HG02798 (cell line): ENCODE results near the gene UBE2K.
"Not testable (repeated sequence)": the region's sequence is repeated elsewhere in the genome, so short reads cannot be mapped to it uniquely, and the experiment has no call there.

Experiments used
- ATAC-seq: cut with Tn5 transposase; IDR thresholded peaks from one replicate; pipeline ENCODE4 v1.9.1; 2021; ENCODE audit warnings: mild to moderate bottlenecking; ENCODE audit not compliant: unreplicated experiment, poor library complexity

Gene UBE2K

DNA sequence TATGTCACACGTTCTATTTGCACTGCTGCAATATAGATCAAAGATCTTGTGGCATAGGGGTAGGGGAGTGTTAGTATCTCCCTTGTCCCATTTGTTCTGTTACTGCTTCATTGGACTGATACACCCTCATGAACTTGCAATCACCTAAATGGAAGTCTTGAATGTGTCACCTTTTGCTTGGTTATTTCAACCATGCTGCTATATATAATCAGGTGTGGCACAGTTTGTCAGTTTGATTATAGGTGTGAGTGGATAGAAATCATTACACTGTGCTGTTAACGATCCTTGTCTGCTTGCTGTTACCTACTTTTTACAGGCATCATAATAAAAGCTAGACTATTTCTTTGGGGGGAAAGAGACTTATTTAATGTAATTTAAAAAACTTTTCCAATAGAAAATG, 84.1 kb downstream of the UBE2K start:
- not testable (repeated sequence) for ATAC-seq

DNA sequence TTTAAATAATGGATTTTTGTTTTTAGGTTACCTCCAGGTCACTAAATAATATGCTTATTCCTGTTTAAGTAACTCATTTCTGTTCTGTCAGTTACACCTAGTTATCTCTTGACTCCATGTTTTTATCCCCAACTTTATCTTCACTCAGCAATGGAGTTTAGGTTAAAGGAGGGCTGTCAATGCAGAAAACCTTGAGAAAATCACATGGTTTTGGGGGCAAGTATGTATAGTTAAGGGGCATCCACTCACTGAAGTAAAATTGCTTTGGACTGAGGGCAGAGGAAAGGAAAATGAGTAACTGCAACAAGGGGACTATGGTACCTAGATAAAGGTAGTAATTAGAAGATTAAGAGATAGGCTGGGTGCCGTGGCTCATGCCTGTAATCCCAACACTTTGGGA, 87.1 kb downstream of the UBE2K start:
- ATAC-seq = no peak

DNA sequence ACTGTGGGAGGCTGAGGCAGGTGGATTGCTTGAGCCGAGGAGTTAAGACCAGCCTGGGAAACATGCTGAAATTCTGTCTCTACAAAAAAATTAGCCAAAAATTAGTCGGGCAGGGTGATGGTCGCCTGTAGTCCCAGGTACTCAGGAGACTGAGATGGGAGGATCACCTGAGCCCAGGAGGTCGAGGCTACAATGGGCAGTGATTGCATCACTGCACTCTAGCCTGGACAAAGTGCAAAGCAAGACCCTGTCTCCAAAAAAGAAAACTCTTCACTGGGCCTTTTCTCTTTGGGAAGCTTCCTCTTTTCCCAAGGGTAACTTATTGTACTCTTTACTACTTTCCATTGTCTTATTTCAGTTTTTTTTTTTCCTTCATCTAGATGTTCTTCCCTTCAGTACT, 88.9 kb downstream of the UBE2K start:
- ATAC-seq = no peak

DNA sequence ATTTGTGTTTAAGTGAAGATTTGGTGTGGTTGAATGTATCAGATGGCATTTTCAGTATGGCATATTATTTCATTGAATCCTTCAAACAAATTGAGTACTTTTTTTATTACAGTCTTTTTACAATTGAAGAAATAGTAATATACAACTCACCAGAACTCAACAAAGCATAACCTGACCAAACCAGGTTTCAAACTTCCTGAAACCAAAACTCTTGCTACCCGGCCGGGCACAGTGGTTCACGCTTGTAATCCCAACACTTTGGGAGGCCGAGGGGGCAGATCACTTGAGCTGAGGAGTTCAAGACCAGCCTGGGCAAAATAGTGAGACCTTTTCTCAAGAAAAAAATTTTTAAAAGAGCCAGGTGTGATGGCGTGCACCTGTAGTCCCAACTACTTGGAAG, 94.2 kb downstream of the UBE2K start:
- no peak for ATAC-seq

DNA sequence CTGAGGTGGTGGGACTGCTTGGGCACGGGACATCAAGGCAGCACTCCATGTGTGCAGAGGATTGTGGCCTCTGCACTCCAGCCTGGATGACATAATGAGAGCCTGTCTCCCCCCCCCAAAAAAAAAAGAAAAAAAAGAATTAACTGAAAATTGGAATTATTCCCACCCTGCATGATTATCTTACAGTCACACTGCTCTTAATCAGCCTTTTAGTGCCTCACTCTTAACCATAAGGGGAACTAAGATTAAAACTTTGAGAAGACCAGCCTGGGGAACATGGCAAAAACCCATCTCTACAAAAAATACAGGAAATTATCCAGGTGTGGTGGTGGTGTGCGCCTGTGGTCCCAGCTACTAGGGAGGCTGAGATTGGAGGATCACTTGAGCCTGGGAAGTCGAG, 94.6 kb downstream of the UBE2K start:
- no peak for ATAC-seq

DNA sequence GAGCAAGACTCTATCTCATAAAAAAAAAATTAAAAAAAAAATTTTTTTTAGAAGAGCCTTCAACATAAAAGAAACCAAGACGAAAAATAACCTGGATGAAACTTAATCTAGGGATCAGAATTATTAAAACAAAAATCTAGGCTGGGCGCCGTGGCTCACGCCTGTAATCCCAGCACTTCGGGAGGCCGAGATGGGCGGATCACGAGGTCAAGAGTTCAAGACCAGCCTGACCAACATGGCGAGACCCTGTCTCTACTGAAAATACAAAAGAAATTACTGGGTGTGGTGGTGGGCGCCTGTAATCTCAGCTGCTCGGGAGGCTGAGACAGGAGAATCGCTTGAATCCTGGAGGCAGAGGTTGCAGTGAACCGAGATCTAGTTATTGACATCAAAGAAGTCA, 95.0 kb downstream of the UBE2K start:
- ATAC-seq = not testable (repeated sequence)

DNA sequence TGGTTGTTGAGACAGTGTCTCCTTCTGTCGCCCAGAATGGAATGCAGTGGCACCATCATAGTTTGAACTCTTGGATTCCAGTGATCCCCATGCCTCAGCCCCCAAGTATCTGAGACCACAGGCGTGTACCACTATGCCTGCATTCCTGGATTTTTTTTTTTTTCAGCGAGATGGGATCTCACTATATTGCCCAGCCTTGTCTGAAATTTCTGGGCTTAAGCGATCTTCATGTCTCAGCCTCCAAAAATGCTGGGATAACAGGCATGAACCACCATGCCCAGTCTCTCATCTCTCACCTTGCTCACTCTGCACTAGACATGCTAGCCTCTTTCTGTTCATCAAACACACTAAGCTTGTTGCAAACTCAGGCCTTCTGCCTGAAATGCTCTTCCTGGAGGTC, 104.1 kb downstream of the UBE2K start:
- ATAC-seq = no peak

DNA sequence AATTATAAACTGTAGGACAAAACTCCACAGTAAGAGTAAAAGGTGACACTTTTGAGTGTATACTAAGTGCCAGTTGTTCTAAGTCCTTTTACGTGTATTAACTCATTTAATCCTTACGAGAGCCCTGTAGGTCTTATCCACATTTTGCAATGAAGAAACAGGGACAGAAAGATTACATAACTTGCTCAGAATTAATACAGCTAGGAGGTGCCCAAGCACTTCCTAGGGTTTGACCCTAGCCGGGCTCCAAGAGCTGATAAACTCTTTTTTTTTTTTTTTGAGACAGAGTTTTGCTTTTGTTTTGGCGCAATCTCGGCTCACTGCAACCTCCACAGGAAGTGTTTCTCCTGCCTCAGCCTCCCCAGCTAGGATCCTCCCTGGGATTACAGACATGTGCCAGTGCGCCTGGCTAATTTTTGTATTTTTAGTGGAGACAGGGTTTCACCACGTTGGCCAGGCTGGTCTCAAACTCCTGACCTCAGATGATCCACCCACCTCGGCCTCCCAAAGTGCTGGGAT, 110.4 kb downstream of the UBE2K start:
- no peak for ATAC-seq

DNA sequence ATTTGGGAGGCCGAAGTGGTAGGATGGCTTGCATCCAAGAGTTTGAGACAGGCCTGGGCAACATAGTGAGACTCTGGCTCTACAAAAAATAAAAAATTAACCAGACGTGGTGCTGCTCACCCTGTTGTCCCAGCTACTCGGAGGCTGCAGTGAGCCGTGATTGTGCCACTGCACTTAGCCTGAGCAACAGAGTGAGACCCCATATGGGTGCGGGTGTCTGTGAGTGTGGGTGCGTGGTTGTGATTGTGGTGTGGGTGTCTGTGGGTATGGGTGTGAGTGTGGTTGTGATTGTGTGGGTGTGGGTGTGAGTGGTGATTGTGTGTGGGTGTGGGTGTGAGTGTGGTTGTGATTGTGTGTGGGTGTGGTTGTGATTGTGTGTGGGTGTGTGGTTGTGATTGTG, 114.6 kb downstream of the UBE2K start:
- no peak for ATAC-seq

DNA sequence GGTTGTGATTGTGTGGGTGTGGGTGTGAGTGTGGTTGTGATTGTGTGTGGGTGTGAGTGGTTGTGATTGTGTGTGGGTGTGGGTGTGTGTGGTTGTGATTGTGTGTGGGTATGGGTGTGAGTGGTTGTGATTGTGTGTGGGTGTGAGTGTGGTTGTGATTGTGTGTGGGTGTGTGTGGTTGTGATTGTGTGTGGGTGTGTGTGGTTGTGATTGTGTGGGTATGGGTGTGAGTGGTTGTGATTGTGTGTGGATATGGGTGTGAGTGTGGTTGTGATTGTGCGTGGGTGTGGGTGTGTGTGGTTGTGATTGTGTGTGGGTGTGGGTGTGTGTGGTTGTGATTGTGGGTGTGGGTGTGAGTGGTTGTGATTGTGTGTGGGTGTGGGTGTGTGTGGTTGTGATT, 115.1 kb downstream of the UBE2K start:
- ATAC-seq = not testable (repeated sequence)

DNA sequence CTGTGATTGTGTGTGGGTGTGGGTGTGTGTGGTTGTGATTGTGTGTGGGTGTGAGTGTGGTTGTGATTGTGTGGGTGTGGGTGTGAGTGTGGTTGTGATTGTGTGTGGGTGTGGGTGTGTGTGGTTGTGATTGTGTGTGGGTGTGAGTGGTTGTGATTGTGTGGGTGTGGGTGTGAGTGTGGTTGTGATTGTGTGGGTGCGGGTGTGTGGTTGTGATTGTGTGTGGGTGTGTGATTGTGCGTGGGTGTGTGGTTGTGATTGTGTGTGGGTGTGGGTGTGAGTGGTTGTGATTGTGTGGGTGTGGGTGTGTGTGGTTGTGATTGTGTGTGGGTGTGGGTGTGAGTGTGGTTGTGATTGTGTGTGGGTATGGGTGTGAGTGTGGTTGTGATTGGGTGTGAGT, 115.8 kb downstream of the UBE2K start:
- not testable (repeated sequence) for ATAC-seq

DNA sequence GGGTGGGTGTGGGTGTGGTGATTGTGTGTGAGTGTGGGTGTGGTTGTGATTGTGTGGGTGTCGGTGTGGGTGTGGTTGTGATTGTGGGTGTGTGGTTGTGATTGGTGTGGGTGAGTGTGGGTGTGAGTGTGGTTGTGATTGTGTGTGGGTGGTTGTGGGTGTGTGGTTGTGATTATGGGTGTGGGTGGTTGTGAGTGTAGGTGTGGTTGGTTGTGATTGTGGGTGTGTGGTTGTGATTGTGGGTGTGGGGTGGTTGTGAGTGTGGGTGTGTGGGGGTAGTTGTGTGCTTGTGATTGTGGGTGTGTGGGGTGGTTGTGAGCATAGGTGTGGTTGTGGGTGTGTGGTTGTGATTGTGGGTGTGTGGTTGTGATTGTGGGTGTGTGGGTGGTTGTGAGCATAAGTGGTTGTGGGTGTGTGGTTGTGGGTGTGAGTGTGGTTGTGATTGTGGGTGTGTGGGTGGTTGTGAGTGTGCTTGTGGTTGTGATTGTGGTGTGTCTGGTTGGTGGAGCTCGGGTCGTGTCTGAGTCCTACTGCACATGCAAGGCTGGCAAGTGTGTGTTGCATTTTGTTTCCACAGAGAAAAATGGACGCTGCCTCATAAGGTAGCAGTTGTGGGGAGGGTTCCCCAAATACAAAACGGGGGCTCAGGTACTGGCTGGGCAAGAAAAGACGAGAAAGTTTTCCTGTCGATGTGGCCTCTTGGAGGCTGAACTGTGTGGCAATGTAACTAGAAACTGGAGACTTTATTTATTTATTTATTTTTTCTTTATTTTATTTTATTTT, 116.7 kb downstream of the UBE2K start:
- no peak for ATAC-seq

DNA sequence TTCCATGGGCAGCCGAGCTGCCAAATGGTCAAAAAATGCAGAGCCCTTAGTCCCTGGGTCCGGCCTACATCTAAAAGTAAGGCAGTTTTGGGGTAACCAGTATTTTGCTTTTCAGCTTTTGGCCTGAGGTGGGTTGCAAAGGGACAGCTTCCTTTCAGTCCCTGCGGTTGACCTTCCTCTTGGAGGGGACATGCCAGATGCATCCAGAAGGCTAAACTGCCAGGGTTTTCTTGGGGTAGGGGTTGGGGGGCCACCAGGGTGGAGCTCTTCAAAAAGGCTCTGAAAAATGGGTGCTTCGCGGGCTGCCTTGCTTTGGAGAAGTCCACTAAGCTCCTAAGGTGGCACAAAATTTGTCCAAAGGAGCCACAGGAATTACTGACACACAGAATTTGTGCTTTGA, 120.7 kb downstream of the UBE2K start:
- ATAC-seq = no peak

DNA sequence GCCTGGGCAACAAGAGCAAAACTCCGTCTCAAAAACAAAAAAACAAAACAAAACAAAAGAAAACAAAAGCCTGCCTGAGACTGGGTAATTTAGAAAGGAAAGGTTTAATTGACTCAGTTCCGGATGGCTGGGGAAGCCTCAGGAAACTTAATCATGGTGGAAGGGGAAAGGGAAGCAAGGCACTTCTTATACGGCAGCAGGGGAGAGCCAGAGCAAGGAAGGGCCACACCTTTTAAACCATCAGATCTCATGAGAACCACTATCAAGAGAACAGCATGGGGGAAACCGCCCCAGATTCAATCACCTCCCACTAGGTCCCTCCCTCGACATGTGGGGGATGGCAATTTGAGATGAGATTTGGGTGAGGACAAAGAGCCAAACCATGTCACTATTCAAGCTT, 122.2 kb downstream of the UBE2K start:
- no peak for ATAC-seq

DNA sequence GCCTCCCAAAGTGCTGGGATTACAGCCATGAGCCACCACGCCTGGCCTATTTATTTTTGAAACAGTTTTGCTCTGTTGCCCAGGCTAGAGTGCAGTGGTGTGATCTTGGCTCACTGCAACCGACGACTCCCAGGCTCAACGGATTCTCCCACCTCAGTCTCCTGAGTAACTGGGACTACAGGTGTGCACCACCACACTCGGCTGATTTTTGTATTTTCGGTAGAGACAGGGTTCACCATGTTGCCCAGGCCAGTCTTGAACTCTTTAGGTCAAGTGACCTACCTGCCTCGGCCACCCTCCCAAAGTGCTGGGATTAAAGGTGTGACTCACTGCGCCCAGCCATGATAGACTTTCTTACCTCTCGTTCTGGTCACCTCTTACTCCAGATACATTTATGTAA, 124.0 kb downstream of the UBE2K start:
- no peak for ATAC-seq

DNA sequence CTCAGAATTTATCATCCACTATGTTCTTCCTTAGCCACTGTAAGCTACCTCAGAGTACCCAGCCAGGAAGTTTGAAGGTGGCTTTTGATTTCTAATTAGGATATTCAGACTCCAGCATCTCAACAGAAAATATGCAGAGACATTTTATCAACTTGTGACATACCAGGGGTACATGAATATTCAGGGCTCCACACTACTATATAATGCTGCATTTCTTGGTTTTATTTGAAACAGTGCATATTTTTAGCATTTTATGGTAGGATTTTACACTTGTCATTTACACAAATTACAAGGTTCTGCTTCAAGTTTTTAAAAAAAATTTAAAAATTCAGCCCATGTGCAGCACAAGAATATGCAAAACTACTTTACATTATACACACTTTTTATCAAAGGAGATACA, 124.7 kb downstream of the UBE2K start:
- ATAC-seq = no peak

DNA sequence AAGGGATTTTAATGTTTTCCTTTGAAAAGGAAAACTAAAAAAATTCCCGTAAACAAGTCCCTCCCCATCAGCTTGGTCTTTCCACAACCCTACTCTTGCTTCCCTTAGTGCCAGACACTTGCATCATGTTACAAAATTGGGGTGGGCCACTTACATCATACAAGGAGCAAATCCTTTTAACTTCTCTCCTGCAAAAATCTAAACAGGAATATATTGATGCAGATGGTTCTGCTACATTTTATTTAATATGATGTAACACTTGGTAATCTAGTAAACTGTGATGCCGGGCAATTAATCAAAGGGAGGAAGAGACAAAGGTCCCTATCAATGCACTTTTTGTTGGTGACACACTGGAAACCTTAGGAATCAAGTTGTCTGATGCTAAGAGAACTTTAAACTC, 125.3 kb downstream of the UBE2K start:
- ATAC-seq = no peak

DNA sequence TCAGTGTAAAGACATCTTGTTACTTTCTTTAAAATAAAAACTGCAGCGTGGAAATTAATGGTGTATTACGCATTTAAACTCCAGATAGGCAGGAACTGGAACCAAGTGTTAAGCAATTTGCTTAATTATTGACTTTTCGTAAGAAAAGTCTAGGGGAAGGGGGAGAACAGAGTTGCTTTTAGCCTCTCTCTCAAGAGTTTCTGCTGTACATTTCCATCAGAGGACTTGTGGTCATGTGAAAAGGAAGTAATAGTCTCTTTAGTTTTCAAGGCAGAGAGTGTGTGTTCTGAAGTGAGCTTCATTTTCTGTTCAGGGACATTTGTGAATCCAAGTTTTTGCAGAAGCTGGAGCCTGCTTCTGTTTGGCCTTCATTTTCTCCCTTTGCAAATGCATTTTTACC, 127.2 kb downstream of the UBE2K start:
- ATAC-seq = no peak

DNA sequence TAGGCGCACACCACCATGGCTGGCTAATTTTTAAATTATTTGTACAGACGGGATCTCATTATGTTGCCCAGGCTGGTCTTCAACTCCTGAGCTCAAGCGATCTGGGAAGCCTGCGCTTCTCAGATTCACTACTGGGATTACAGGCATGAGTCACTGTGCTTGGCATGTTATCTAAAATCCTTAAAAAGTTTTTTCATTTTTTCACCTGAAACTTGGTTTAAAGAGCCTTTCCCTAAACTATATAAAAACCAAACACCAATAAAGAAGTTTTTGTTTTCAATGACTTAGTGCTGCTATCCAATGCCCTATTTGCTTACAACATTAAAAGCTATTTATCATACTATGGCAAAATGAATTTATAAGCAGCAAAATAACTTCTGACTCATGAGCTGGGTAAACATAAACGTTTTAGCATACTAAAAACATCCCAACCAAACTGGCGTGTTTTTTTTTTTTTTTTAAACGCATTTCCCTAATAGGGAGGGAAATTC, 127.8 kb downstream of the UBE2K start:
- no peak for ATAC-seq
